IPS-15b (cell line): ENCODE results near the gene DUSP2.

ENCODE experiments used
- H3K27me3 ChIP-seq: one replicate; pipeline ENCODE4 v1.6.1; 2013; ENCODE audit warnings: low read length; ENCODE audit not compliant: control insufficient read depth, insufficient read depth
- H3K36me3 ChIP-seq: one replicate; pipeline ENCODE4 v1.6.1; 2013; ENCODE audit warnings: low read length; ENCODE audit not compliant: control insufficient read depth, insufficient read depth
- H3K4me1 ChIP-seq: one replicate; pipeline ENCODE4 v1.6.1; 2013; ENCODE audit warnings: mild to moderate bottlenecking, low read length; ENCODE audit not compliant: control insufficient read depth, insufficient read depth
- H3K4me3 ChIP-seq: one replicate; pipeline ENCODE4 v1.5.1; 2013; ENCODE audit warnings: low read depth, low read length
- H3K9ac ChIP-seq: one replicate; pipeline ENCODE4 v1.6.1; 2013; ENCODE audit warnings: low read depth, mild to moderate bottlenecking, low read length
- H3K9me3 ChIP-seq: one replicate; pipeline ENCODE4 v1.6.1; 2013; ENCODE audit warnings: mild to moderate bottlenecking, low read length; ENCODE audit not compliant: control insufficient read depth, insufficient read depth

Gene DUSP2

GRCh38 chr2:96113951-96114350 is 31.3 kb downstream of the DUSP2 start:
- H3K9ac ChIP-seq = no peak overlapping the region
- H3K36me3 ChIP-seq = no peaks in the 10 kb centered on the region
- no peak overlapping the region for H3K4me3 ChIP-seq
- H3K27me3 ChIP-seq = peaks cover 29% of the 10 kb centered on the region
- peaks cover 7% of the 10 kb centered on the region for H3K4me1 ChIP-seq
- no peaks in the 10 kb centered on the region for H3K9me3 ChIP-seq

GRCh38 chr2:96113367-96113677 is 31.9 kb downstream of the DUSP2 start:
- peaks cover 23% of the 10 kb centered on the region for H3K27me3 ChIP-seq
- no peaks in the 10 kb centered on the region for H3K9me3 ChIP-seq
- no peaks in the 10 kb centered on the region for H3K36me3 ChIP-seq
- no peak overlapping the region for H3K9ac ChIP-seq
- H3K4me3 ChIP-seq = no peak overlapping the region
- H3K4me1 ChIP-seq = peaks cover 7% of the 10 kb centered on the region

GRCh38 chr2:96112501-96113366 is 32.5 kb downstream of the DUSP2 start:
- no peaks in the 10 kb centered on the region for H3K9me3 ChIP-seq
- H3K27me3 ChIP-seq = peaks cover 17% of the 10 kb centered on the region
- no peaks in the 10 kb centered on the region for H3K36me3 ChIP-seq
- peaks cover 7% of the 10 kb centered on the region for H3K4me1 ChIP-seq
- H3K4me3 ChIP-seq = no peak overlapping the region
- H3K9ac ChIP-seq = no peak overlapping the region

GRCh38 chr2:96111823-96112500 is 33.3 kb downstream of the DUSP2 start:
- Histone ChIP-seq H3K4me1 (peaks cover 3% of the 10 kb centered on the region), H3K9ac (no peak overlapping the region), H3K27me3 (peaks cover 10% of the 10 kb centered on the region), H3K9me3 (no peaks in the 10 kb centered on the region), H3K4me3 (no peak overlapping the region), H3K36me3 (no peaks in the 10 kb centered on the region)

GRCh38 chr2:96111257-96111640 is 34.0 kb downstream of the DUSP2 start:
- H3K4me1 ChIP-seq = peaks cover 3% of the 10 kb centered on the region
- no peaks in the 10 kb centered on the region for H3K9me3 ChIP-seq
- no peak overlapping the region for H3K9ac ChIP-seq
- no peaks in the 10 kb centered on the region for H3K36me3 ChIP-seq
- H3K27me3 ChIP-seq = peaks cover 10% of the 10 kb centered on the region
- no peak overlapping the region for H3K4me3 ChIP-seq

- Histone ChIP-seq H3K9ac (no peak overlapping the region), H3K36me3 (no peaks in the 10 kb centered on the region), H3K27me3 (peaks cover 8% of the 10 kb centered on the region)
Observed at GRCh38 chr2:96110621-96111256, 34.5 kb downstream of the DUSP2 start.

GRCh38 chr2:96109931-96110511 is 35.2 kb downstream of the DUSP2 start:
- H3K36me3 ChIP-seq = no peaks in the 10 kb centered on the region
- H3K4me3 ChIP-seq = no peak overlapping the region
- H3K9ac ChIP-seq = no peak overlapping the region
- H3K27me3 ChIP-seq = peaks cover 1% of the 10 kb centered on the region
- H3K9me3 ChIP-seq = no peaks in the 10 kb centered on the region
- peaks cover 3% of the 10 kb centered on the region for H3K4me1 ChIP-seq

More at GRCh38 chr2:96110621-96111256, 34.5 kb downstream of the DUSP2 start:
- Histone ChIP-seq H3K4me1 (peaks cover 3% of the 10 kb centered on the region), H3K9me3 (no peaks in the 10 kb centered on the region), H3K4me3 (no peak overlapping the region)

- Histone ChIP-seq H3K4me1 (peaks cover 3% of the 10 kb centered on the region), H3K27me3 (no peaks in the 10 kb centered on the region), H3K9me3 (no peaks in the 10 kb centered on the region), H3K36me3 (no peaks in the 10 kb centered on the region), H3K9ac (peak overlapping the region; percentile 47), H3K4me3 (no peak overlapping the region)
Observed at GRCh38 chr2:96109361-96109680, 35.9 kb downstream of the DUSP2 start.

GRCh38 chr2:96108541-96109360 is 36.5 kb downstream of the DUSP2 start:
- no peaks in the 10 kb centered on the region for H3K36me3 ChIP-seq
- H3K9ac ChIP-seq = peak overlapping the region; percentile 47
- H3K27me3 ChIP-seq = no peaks in the 10 kb centered on the region
- no peaks in the 10 kb centered on the region for H3K9me3 ChIP-seq
- H3K4me3 ChIP-seq = peak overlapping the region; percentile 3
- H3K4me1 ChIP-seq = peaks cover 3% of the 10 kb centered on the region

GRCh38 chr2:96108151-96108540 is 37.1 kb downstream of the DUSP2 start:
- Histone ChIP-seq H3K4me3 (peak overlapping the region; percentile 3), H3K27me3 (no peaks in the 10 kb centered on the region), H3K9ac (peak overlapping the region; percentile 47), H3K4me1 (peaks cover 3% of the 10 kb centered on the region), H3K9me3 (no peaks in the 10 kb centered on the region), H3K36me3 (no peaks in the 10 kb centered on the region)

GRCh38 chr2:96107708-96108065 is 37.6 kb downstream of the DUSP2 start:
- H3K9me3 ChIP-seq = no peaks in the 10 kb centered on the region
- H3K36me3 ChIP-seq = no peaks in the 10 kb centered on the region
- H3K9ac ChIP-seq = no peak overlapping the region
- no peaks in the 10 kb centered on the region for H3K27me3 ChIP-seq
- H3K4me3 ChIP-seq = no peak overlapping the region
- peaks cover 3% of the 10 kb centered on the region for H3K4me1 ChIP-seq
